ENCODE data around the gene CEP95. TPM values are rescaled to one million over a fixed set of nuclear protein-coding genes. Genes with fewer than 3 reads are reported as not detected.

The CEP95 gene
- total RNA-seq, 3 donors from 2014 or later = 37.1 to 50.8 (median 43.3) TPM

- TF ChIP-seq, protein P1, sequence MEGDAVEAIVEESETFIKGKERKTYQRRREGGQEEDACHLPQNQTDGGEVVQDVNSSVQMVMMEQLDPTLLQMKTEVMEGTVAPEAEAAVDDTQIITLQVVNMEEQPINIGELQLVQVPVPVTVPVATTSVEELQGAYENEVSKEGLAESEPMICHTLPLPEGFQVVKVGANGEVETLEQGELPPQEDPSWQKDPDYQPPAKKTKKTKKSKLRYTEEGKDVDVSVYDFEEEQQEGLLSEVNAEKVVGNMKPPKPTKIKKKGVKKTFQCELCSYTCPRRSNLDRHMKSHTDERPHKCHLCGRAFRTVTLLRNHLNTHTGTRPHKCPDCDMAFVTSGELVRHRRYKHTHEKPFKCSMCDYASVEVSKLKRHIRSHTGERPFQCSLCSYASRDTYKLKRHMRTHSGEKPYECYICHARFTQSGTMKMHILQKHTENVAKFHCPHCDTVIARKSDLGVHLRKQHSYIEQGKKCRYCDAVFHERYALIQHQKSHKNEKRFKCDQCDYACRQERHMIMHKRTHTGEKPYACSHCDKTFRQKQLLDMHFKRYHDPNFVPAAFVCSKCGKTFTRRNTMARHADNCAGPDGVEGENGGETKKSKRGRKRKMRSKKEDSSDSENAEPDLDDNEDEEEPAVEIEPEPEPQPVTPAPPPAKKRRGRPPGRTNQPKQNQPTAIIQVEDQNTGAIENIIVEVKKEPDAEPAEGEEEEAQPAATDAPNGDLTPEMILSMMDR (IDR thresholded peaks at IDR 0.05) = no peak
- H3K36me3 ChIP-seq (ENCODE audit: low read depth) = peaks cover 25% of the 10 kb centered on the region
- peak within 1 kb of the TSS; percentile 37 for H3K4me3 ChIP-seq
- ATAC-seq = peak; percentile 97
- peak; percentile 95 to 97 (median 96) for DNase-seq
- no peaks in the 10 kb centered on the region for H3K9me3 ChIP-seq
- intact Hi-C loops (cut with DNase I, micrococcal nuclease) = no loop called here
- peaks cover 48% of the 10 kb centered on the region for H3K4me1 ChIP-seq (ENCODE audit: low read depth)
Measured at GRCh38 chr17:64496786-64497564, 9.8 kb upstream of the CEP95 start, which contains the start of gene POLG2. Gene POLG2 (minus strand): TSS chr17:64497054. CDS start chr17:64496968, 86 bp downstream.

DNA sequence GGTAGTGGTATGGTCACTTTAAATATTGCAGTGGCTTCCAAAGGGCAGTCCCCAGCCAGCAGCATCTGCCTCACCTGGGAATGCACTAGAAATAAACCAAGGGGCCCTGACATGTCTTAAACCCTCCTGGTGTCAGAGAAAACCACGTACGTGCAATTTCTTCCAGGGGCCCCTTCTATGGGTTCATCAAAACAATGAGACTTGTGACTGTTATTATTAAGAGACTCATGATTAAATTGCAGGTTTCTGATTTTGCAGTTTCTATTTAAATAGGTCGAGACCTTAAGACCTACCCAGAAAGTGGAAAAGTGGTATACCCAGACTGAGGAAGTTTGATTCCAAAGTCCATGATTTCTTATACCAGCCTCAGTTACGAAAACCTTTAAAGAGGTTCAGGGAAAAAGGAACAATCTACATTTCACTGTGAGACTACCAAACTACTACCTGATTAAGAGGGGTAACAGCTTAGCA lies 9.2 kb upstream of the CEP95 start:
- TF ChIP-seq, protein P1 (IDR thresholded peaks at IDR 0.05) = no peak
- peaks cover 31% of the 10 kb centered on the region for H3K36me3 ChIP-seq (ENCODE audit: low read depth)
- peaks cover 48% of the 10 kb centered on the region for H3K4me1 ChIP-seq (ENCODE audit: low read depth)
- intact Hi-C loops (cut with DNase I, micrococcal nuclease) = no loop called here
- H3K4me3 ChIP-seq = no peak overlapping the region
- ATAC-seq = peak; percentile 3
- no peak for DNase-seq
- H3K9me3 ChIP-seq = no peaks in the 10 kb centered on the region

DNA sequence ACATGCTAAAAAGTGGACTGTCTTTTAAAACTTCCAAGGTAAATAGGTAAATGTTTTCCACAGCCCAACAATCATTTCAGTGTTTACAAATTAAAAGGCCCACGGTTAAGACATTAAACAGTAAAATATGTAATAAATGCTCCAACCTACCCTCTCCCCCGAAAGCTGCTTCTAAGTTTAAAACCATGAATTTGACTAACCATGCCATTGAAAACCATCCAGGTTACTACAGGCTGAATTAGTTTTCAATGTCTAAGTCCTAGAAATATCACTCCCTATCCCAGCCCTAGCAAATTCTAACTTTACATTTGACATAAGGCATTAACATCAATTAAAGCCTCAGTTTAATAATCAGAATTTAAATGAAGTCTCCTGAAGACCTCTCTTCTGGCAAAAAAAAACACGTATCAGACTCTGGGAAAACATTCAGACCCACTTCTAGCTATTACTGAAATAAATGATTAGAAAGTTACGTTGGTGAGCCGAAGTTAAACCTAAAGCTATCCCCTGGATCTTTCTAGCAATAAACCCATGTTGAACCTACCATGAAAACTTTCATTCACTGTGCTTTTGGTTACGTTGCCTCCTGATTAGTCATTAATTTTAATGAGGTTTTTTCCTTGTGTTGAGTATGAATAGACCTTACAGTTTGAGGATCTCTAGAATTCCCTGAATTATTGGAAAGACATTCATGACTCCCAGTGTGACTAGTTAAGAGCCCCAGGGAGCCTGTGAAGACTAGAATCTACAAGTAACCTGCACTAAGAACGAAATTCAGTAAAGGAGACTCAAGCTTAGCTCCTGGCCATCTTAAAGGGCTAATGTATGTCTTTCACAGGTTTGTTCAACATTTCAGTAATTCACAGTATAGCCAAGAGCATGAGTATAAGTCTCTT lies 8.2 kb upstream of the CEP95 start:
- ATAC-seq (no peak), DNase-seq (no peak)
- Histone ChIP-seq H3K36me3 (ENCODE audit: low read depth) (peaks cover 36% of the 10 kb centered on the region), H3K9me3 (no peaks in the 10 kb centered on the region), H3K4me1 (ENCODE audit: low read depth) (peaks cover 53% of the 10 kb centered on the region), H3K4me3 (no peak overlapping the region)
- TF ChIP-seq, protein P1 (IDR thresholded peaks at IDR 0.05) = no peak
- intact Hi-C loops (cut with DNase I, micrococcal nuclease) = no loop called here

- ATAC-seq = peak; percentile 18
Measured at GRCh38 chr17:64499805-64500486, 6.8 kb upstream of the CEP95 start.

GRCh38 chr17:64500487-64500859 lies 6.3 kb upstream of the CEP95 start:
- Histone ChIP-seq H3K4me1 (ENCODE audit: low read depth) (peaks cover 56% of the 10 kb centered on the region), H3K4me3 (no peak overlapping the region), H3K9me3 (no peaks in the 10 kb centered on the region), H3K36me3 (ENCODE audit: low read depth) (peaks cover 45% of the 10 kb centered on the region)
- TF ChIP-seq, protein P1 (IDR thresholded peaks at IDR 0.05) = no peak
- DNase-seq (no peak), ATAC-seq (no peak)
- intact Hi-C loops (cut with DNase I, micrococcal nuclease) = no loop called here

More at GRCh38 chr17:64499805-64500486, 6.8 kb upstream of the CEP95 start:
- no peak for DNase-seq
- intact Hi-C loops (cut with DNase I, micrococcal nuclease) = no loop called here
- Histone ChIP-seq H3K4me3 (no peak overlapping the region), H3K36me3 (ENCODE audit: low read depth) (peaks cover 45% of the 10 kb centered on the region), H3K4me1 (ENCODE audit: low read depth) (peaks cover 62% of the 10 kb centered on the region), H3K9me3 (no peaks in the 10 kb centered on the region)
- TF ChIP-seq, protein P1 (IDR thresholded peaks at IDR 0.05) = no peak
